PC-3 (cell line): ENCODE data around the gene TEX14.

ENCODE experiments used
- EZH2 ChIP-seq: fragments of 300-600 bp; sonication (generic); IDR thresholded peaks from one replicate; pipeline ENCODE4 v1.6.1; 2017; ENCODE audit warnings: antibody characterized with exemption, mild to moderate bottlenecking, low read length; ENCODE audit not compliant: unreplicated experiment
- TF ChIP-seq, protein P1 (sequence below): fragments of 300-600 bp; sonication (generic); conservative IDR thresholded peaks from 2 replicates; pipeline ENCODE4 v1.5.1; 2017; ENCODE audit warnings: antibody characterized with exemption, low read depth, mild to moderate bottlenecking, low read length

DNA sequence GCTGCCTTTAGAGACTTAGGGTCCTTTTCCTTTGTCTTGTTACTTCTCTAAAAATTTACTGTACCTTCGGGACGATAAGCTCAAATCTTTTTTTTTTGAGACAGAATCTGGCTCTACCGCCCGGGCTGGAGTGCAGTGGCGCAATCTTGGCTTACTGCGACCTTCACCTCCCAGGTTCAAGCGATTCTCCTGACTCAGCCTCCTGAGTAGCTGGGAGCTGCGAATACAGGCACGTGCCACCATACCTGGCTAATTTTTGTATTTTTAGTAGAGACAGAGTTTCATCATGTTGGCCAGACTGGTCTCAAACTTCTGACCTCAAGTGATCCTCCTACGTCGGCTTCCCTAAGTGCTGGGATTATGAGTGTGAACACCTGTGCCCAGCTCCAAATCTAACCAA, 7.9 kb upstream of the TEX14 start:
- TF ChIP-seq, protein P1, sequence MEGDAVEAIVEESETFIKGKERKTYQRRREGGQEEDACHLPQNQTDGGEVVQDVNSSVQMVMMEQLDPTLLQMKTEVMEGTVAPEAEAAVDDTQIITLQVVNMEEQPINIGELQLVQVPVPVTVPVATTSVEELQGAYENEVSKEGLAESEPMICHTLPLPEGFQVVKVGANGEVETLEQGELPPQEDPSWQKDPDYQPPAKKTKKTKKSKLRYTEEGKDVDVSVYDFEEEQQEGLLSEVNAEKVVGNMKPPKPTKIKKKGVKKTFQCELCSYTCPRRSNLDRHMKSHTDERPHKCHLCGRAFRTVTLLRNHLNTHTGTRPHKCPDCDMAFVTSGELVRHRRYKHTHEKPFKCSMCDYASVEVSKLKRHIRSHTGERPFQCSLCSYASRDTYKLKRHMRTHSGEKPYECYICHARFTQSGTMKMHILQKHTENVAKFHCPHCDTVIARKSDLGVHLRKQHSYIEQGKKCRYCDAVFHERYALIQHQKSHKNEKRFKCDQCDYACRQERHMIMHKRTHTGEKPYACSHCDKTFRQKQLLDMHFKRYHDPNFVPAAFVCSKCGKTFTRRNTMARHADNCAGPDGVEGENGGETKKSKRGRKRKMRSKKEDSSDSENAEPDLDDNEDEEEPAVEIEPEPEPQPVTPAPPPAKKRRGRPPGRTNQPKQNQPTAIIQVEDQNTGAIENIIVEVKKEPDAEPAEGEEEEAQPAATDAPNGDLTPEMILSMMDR = no peak
- no peak for TF ChIP-seq EZH2
